Bronchial epithelial cell (primary cell): Measurements from ENCODE around the gene MED29. TPM values are rescaled to one million over a fixed set of nuclear protein-coding genes. Genes with fewer than 3 reads are reported as not detected.

Source experiments
- DNase-seq: peaks from one replicate; pipeline ENCODE4 v3.0.0-alpha.2; 2010; ENCODE audit warnings: low read depth
- FAIRE-seq: peaks from 2 replicates; lab custom pipeline; 2011; peaks lifted over from hg19 to GRCh38; lab: Jason Lieb, UNC
- H3K27me3 ChIP-seq: 2 replicates; pipeline ENCODE4 v1.5.1; 2011; ENCODE audit warnings: low read length; ENCODE audit not compliant: control insufficient read depth, insufficient read depth
- H3K36me3 ChIP-seq: 2 replicates; pipeline ENCODE4 v1.5.1; 2011; ENCODE audit warnings: low read length; ENCODE audit not compliant: control insufficient read depth, insufficient read depth
- H3K4me3 ChIP-seq: 2 replicates; pipeline ENCODE4 v1.5.1; 2011; ENCODE audit warnings: mild to moderate bottlenecking, low read depth, low read length, control low read depth
- total RNA-seq: library from RNA; depleted of rRNA; stranded (reverse); fragments of >200 nt; gene quantifications from 2 replicates; pipeline ENCODE4 v1.2.1, GENCODE V29; 2014
- TF ChIP-seq, protein P1 (sequence below): IDR thresholded peaks from 2 replicates; pipeline ENCODE4 v1.5.1; 2011; ENCODE audit warnings: mild to moderate bottlenecking, moderate library complexity, low read length, control low read depth, inconsistent platforms; ENCODE audit not compliant: insufficient read depth, severe bottlenecking

The MED29 gene
- total RNA-seq, 1 donor from 2014 or later, result 6.8 TPM

DNA sequence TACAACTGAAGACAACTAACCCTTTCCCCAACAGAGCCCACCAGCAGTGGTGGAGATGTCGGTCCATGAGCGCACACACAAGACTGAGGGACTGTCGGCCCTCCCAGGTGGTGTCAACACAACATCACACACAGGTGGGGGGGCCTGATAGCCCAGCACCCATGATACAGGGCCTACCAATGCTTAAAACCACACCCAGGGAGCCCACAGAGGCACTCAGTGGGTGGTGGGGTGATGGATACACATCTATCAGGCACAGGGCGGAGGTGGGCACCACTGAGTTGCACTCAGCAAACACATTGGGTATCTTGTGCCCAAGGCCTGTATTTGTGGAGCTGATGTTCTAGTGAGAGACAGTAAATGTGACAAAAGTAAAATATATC is 8.5 kb downstream of the MED29 start:
- Histone ChIP-seq H3K4me3 (no peak overlapping the region), H3K27me3 (no peaks in the 10 kb centered on the region), H3K36me3 (peaks cover 5% of the 10 kb centered on the region)
- DNase-seq, result no peak
- no peak for FAIRE-seq
- TF ChIP-seq, protein P1, sequence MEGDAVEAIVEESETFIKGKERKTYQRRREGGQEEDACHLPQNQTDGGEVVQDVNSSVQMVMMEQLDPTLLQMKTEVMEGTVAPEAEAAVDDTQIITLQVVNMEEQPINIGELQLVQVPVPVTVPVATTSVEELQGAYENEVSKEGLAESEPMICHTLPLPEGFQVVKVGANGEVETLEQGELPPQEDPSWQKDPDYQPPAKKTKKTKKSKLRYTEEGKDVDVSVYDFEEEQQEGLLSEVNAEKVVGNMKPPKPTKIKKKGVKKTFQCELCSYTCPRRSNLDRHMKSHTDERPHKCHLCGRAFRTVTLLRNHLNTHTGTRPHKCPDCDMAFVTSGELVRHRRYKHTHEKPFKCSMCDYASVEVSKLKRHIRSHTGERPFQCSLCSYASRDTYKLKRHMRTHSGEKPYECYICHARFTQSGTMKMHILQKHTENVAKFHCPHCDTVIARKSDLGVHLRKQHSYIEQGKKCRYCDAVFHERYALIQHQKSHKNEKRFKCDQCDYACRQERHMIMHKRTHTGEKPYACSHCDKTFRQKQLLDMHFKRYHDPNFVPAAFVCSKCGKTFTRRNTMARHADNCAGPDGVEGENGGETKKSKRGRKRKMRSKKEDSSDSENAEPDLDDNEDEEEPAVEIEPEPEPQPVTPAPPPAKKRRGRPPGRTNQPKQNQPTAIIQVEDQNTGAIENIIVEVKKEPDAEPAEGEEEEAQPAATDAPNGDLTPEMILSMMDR, result no peak

DNA sequence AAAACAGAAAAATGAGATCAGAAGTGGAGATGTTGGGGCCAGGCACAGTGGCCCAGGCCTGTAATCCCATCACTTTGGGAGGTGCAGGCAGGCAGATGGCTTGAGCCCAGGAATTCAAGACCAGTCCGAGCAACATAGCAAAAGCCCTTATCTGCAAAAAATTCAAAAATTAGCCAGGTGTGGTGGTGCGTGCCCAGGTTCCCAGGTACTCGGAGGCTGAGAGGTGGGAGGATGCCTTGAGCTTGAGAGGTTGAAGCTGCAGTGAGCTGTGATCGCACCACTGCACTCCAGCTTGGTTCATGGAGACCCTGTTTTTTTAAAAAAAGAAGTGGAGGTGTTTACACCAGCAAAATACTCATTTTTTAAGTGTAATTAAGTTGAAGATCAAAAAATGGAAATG is 8.9 kb downstream of the MED29 start:
- DNase-seq (no peak), FAIRE-seq (no peak)
- TF ChIP-seq, protein P1, result no peak
- Histone ChIP-seq H3K27me3 (no peaks in the 10 kb centered on the region), H3K4me3 (no peak overlapping the region), H3K36me3 (peaks cover 5% of the 10 kb centered on the region)

DNA sequence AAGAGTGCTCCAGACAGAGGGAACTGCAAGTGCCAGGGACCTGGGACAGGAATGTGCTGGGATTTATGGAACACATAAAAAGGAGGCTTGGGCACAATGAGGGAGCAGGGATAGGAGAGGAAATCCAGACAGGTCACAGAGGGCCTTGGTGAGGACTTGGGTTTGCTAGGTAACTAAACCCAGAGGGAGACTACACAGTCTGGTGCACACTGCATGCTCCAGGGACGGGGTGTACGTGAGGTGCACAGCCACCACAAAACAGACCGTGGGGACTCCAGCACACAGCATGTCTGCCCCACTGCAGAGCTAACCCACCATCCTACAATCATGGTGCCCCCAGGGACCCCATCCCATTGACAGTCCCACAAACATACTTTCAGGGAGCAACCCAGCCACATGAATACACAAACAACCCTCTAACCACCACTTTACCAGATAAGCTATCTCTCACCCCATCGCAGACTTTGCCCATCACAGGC is 9.9 kb downstream of the MED29 start:
- FAIRE-seq, result no peak
- TF ChIP-seq, protein P1, result no peak

DNA sequence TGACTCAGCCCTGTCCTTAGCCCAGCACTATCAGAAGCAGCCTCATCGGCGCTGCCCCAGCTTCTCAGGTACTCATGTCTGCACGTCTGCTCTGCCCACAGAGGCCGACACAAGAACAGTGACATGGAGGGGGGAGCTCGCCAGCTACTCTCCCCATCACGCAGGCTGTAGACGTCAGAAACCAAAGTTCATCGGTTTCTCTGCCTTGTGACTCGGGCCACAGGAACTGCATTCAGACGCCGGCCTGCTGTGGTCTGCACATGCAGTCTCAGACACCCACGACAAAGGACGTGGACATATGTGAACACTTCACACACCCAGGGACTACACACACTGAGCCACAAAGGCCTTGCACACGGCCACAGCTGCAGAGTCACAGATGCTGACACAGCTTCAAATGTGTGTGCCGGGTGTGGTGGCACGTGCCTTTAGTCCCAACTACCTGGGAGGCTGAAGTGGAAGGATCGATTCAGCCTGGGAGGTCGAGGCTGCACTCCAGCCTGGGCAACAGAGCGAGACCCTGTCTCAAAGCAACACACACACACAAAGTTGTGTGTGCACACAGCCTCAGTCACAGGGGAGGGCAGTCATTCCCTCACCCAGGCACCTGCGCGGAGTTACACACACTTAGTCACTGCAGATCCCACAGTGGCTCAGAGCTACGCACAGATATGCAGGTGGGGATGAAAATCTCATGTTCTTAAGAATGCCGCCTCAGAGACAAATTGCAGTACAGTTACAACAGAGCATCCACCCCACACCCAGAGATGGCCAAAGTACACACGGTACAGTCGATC is 10.6 kb downstream of the MED29 start:
- FAIRE-seq, result peak; percentile 96
- H3K36me3 ChIP-seq, result peaks cover 3% of the 10 kb centered on the region
- DNase-seq, result peak; percentile 97
- TF ChIP-seq, protein P1, result no peak
- H3K4me3 ChIP-seq, result no peak overlapping the region
- no peaks in the 10 kb centered on the region for H3K27me3 ChIP-seq

More for the DNA sequence above, 9.9 kb downstream of the MED29 start:
- Histone ChIP-seq H3K4me3 (no peak overlapping the region), H3K36me3 (peaks cover 3% of the 10 kb centered on the region), H3K27me3 (no peaks in the 10 kb centered on the region)
- no peak for DNase-seq

DNA sequence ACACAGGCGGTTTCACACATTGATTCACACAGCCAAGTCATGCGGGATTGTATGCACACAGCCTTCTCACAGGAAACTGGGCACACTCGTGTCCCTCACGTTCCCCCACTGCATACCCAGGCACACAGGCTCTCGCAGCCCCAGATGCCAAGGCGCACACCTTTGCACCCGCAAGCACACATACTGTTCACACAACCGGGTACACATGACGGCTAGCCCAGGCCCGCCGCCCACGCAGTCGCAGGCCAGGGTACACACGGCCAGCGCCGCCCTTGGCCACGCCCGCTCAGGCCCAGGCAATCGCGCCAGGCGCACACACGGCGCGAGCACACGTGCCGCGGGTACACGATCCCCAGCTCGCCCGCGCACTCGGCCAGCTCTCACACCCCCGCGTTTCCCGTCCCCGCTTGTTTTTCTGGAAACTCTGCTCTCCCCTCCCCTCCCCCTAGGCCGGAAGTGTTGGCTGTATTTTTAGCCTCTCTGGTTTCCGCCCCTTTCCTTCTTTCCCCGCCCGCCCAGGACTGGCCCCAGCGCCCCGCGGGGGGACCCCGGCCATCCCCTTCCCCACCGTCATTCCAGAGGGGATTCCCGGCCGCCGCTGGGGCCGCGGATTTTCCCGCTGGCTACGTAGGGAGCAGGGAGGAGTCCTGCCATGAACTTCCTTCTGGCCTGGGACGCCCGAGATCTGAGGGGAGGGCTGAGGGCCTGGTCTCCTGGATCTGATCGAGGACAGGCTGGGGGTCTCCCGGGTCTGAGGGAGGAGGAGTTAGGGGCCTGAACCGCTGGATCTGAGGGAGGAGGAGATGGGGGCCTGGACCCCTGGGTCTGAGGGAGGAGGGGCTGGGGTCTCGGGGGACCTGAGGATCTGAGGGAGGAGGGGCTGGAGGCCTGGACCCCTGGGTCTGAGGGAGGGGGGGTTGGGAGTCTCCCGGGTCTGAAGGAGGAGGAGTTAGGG is 11.4 kb downstream of the MED29 start:
- Histone ChIP-seq H3K36me3 (peaks cover 9% of the 10 kb centered on the region), H3K27me3 (no peaks in the 10 kb centered on the region), H3K4me3 (peak overlapping the region; percentile 37)
- peak; percentile 74 for DNase-seq
- no peak for FAIRE-seq
- TF ChIP-seq, protein P1, result no peak
